ENCODE results near the gene TMEM11.
"Not testable (repeated sequence)": the region's sequence is repeated elsewhere in the genome, so short reads cannot be mapped to it uniquely, and the experiment has no call there.

Gene TMEM11

GRCh38 chr17:21242026-21242697 lies 28.2 kb upstream of the TMEM11 start:
- DNase-seq: no peak

- DNase-seq: no peak
Observed at GRCh38 chr17:21241564-21241963, 27.6 kb upstream of the TMEM11 start.

- DNase-seq: no peak
Observed at GRCh38 chr17:21240369-21241055, 26.6 kb upstream of the TMEM11 start.

GRCh38 chr17:21239680-21240368 lies 25.9 kb upstream of the TMEM11 start:
- DNase-seq: no peak

GRCh38 chr17:21235921-21236320 lies 22.0 kb upstream of the TMEM11 start:
- no peak for DNase-seq

- no peak for DNase-seq
Observed at GRCh38 chr17:21233581-21234347, 19.8 kb upstream of the TMEM11 start.

GRCh38 chr17:21232033-21232749 lies 18.2 kb upstream of the TMEM11 start:
- DNase-seq: no peak

- DNase-seq: no peak
Observed at GRCh38 chr17:21231533-21231932, 17.6 kb upstream of the TMEM11 start.

- no peak for DNase-seq
Observed at GRCh38 chr17:21228845-21229244, 14.9 kb upstream of the TMEM11 start.

- DNase-seq: no peak
Observed at GRCh38 chr17:21228111-21228510, 14.2 kb upstream of the TMEM11 start.

GRCh38 chr17:21227277-21227676 lies 13.3 kb upstream of the TMEM11 start:
- not testable (repeated sequence) for DNase-seq

- no peak for DNase-seq
Observed at GRCh38 chr17:21223086-21223485, 9.1 kb upstream of the TMEM11 start.

- no peak for DNase-seq
Observed at GRCh38 chr17:21218831-21219380, 4.9 kb upstream of the TMEM11 start.

- DNase-seq: no peak
Observed at GRCh38 chr17:21218101-21218500, 4.1 kb upstream of the TMEM11 start.

- DNase-seq: no peak
Observed at GRCh38 chr17:21217346-21217745, 3.4 kb upstream of the TMEM11 start.

GRCh38 chr17:21215935-21216334 lies 2.0 kb upstream of the TMEM11 start:
- DNase-seq: no peak

GRCh38 chr17:21214777-21215541 lies 998 bp upstream of the TMEM11 start:
- DNase-seq: no peak

GRCh38 chr17:21213638-21214014 lies 335 bp downstream of the TMEM11 start:
- DNase-seq: no peak

- DNase-seq: no peak
Observed at GRCh38 chr17:21212826-21213637, 929 bp downstream of the TMEM11 start.

GRCh38 chr17:21211825-21212479 lies 2.0 kb downstream of the TMEM11 start:
- DNase-seq: no peak

Data from activated effector memory CD4-positive, alpha-beta T cell treated with Interleukin-2 at 50 U/mL for 16 hours (primary cell).